MM.1S (cell line): ENCODE results near the gene TRAF3IP1.

Source experiments
- CTCF ChIP-seq: fragments of 300-600 bp; sonication (generic); IDR thresholded peaks from 2 replicates; pipeline ENCODE4 v1.5.1; 2016; ENCODE audit warnings: antibody characterized with exemption, low read length, mixed read lengths
- EZH2 ChIP-seq: fragments of 300-600 bp; sonication (generic); optimal IDR thresholded peaks from 2 replicates; pipeline ENCODE3; 2017; ENCODE audit warnings: low read depth, mild to moderate bottlenecking, antibody characterized with exemption, low read length, mixed read lengths
- EZH2phosphoT487 ChIP-seq: fragments of 300-600 bp; sonication (generic); IDR thresholded peaks from 2 replicates; pipeline ENCODE4 v1.6.1; 2018; ENCODE audit warnings: antibody characterized with exemption, low read length

GRCh38 chr2:238448031-238448955 is 128.0 kb downstream of the TRAF3IP1 start:
- TF ChIP-seq CTCF (no peak), EZH2 (no peak), EZH2phosphoT487 (no peak)
